K562 (cell line): Measurements from ENCODE around the gene MPND. TPM values are rescaled to one million over a fixed set of nuclear protein-coding genes. Genes with fewer than 3 reads are reported as not detected.
A peak's percentile ranks its signal among the peaks of the same experiment; 100 is the strongest.

Experiments
- ATAC-seq: fragments of 200-7000 bp; cut with Tn5 transposase; 3 replicates; pipeline ENCODE4 v1.9.1; 2020; ENCODE audit warnings: moderate library complexity
- BruUV-seq: library from RNA; stranded (reverse); fragments of 400-500 nt; replicated peaks from 2 replicates; lab custom pipeline; 2021; lab: Mats Ljungman, UMichigan
- CTCF ChIA-PET: fragments of 300-600 bp; formaldehyde crosslinking; extraction: SDS; loops from one replicate; lab custom pipeline; 2021; ENCODE audit warnings: low intra/inter-chr PET ratio; lab: Yijun Ruan, JAX
- POLR2A ChIA-PET: fragments of 300-600, 350-650 bp; sonication (Branson Sonifier 250); formaldehyde crosslinking; extraction: SDS; loops from one replicate; lab custom pipeline; 2021; ENCODE audit warnings: antibody characterized with exemption, inconsistent platforms; lab: Yijun Ruan, JAX
- DNase-seq, 4 experiments: peaks; one replicate each; pipeline versions ENCODE4 v3.0.0 to v3.0.0-alpha.2; 2011 to 2018; ENCODE audit warnings: low spot score in 3 of 4, mixed read lengths in 3 of 4; ENCODE audit errors: extremely low read depth in 1 of 4
- FAIRE-seq: peaks from 2 replicates; lab custom pipeline; 2011; peaks lifted over from hg19 to GRCh38; lab: Jason Lieb, UNC
- H2AFZ ChIP-seq: 2 replicates; pipeline ENCODE4 v1.6.0; 2011; ENCODE audit warnings: low read depth, low read length, control low read depth, inconsistent platforms
- H3K27ac ChIP-seq: fragments of 200-600 bp; 3 replicates; pipeline ENCODE4 v1.8.0; 2011; ENCODE audit warnings: low read depth, mild to moderate bottlenecking, control low read depth, inconsistent platforms, low read length, moderate library complexity, mixed read lengths; ENCODE audit errors: extremely low read depth
- H3K27me3 ChIP-seq, 2 experiments: fragments of 300-600 bp in 1 of 2; 2 replicates in 1 of 2; 3 replicates in 1 of 2; pipeline versions ENCODE4 v1.6.0 to v1.8.0; 2011; ENCODE audit warnings: inconsistent platforms in 2 of 2, low read length in 2 of 2, mild to moderate bottlenecking in 1 of 2, mixed read lengths in 1 of 2, moderate library complexity in 1 of 2; ENCODE audit not compliant: control insufficient read depth in 2 of 2, insufficient read depth in 2 of 2
- H3K36me3 ChIP-seq: fragments of 300-600 bp; 3 replicates; pipeline ENCODE4 v1.8.0; 2011; ENCODE audit warnings: mild to moderate bottlenecking, low read length, inconsistent platforms; ENCODE audit not compliant: control insufficient read depth, insufficient read depth
- H3K4me1 ChIP-seq, 2 experiments: fragments of 200-600 bp in 1 of 2; replicated peaks in 1 of 2; 2 replicates in 1 of 2; 3 replicates in 1 of 2; pipeline versions ENCODE4 v1.5.1 to v1.8.0; 2011; ENCODE audit warnings: inconsistent platforms in 2 of 2, low read length in 2 of 2, mild to moderate bottlenecking in 1 of 2, mixed read lengths in 1 of 2, moderate library complexity in 1 of 2; ENCODE audit not compliant: control insufficient read depth in 2 of 2, insufficient read depth in 2 of 2
- H3K4me2 ChIP-seq: 2 replicates; pipeline ENCODE4 v1.6.1; 2011; ENCODE audit warnings: low read length, control low read depth, inconsistent platforms, mixed read lengths; ENCODE audit not compliant: insufficient read depth
- H3K4me3 ChIP-seq: fragments of 200-600 bp; sonication (generic), shearing (Covaris generic); 2 replicates; pipeline ENCODE4 v1.5.1; 2016; ENCODE audit warnings: control low read depth, inconsistent platforms
- H3K79me2 ChIP-seq: fragments of 200-600 bp; 3 replicates; pipeline ENCODE4 v1.8.0; 2011; ENCODE audit warnings: low read length, inconsistent platforms; ENCODE audit not compliant: control insufficient read depth, insufficient read depth
- H3K9ac ChIP-seq, 2 experiments: 2 replicates each; pipeline versions ENCODE4 v1.6.0 to v1.6.1; 2011; ENCODE audit warnings: low read depth in 2 of 2, low read length in 2 of 2, control low read depth in 1 of 2, inconsistent platforms in 1 of 2, mild to moderate bottlenecking in 1 of 2, mixed read lengths in 1 of 2; ENCODE audit not compliant: insufficient read depth in 1 of 2
- H3K9me1 ChIP-seq: one replicate; pipeline ENCODE4 v1.6.0; 2011; ENCODE audit warnings: inconsistent platforms, mild to moderate bottlenecking, low read length, moderate library complexity; ENCODE audit not compliant: control insufficient read depth, insufficient read depth
- H3K9me3 ChIP-seq: replicated peaks from 2 replicates; pipeline ENCODE4 v1.5.1; 2011; ENCODE audit warnings: low read depth, low read length, inconsistent platforms; ENCODE audit not compliant: control insufficient read depth, insufficient read depth
- H4K20me1 ChIP-seq: replicated peaks from 2 replicates; pipeline ENCODE4 v1.6.1; 2011; ENCODE audit warnings: low read length, inconsistent platforms, mixed read lengths; ENCODE audit not compliant: control insufficient read depth, insufficient read depth
- CREB1 ChIP-seq, 2 experiments: sonication (generic) in 1 of 2; formaldehyde crosslinking in 1 of 2; IDR thresholded peaks; 2 replicates each; pipeline versions ENCODE4 v1.6.1 to v1.8.0; 2012 to 2022; ENCODE audit warnings: inconsistent platforms in 1 of 2, mild to moderate bottlenecking in 1 of 2, missing genetic modification reagents in 1 of 2, moderate library complexity in 1 of 2
- MYC ChIP-seq, 2 experiments: fragments of 250-450 bp in 1 of 2; sonication (Bioruptor Pico) in 1 of 2; IDR thresholded peaks; 2 replicates each; pipeline versions ENCODE4 v1.5.1 to v1.6.1; 2012 to 2021; ENCODE audit warnings: low read depth in 2 of 2, borderline replicate concordance in 1 of 2, improper control_type of control experiment in 1 of 2, low read length in 1 of 2, mild to moderate bottlenecking in 1 of 2, moderate library complexity in 1 of 2
- PHF8 ChIP-seq: fragments of 200-600 bp; sonication (generic); IDR thresholded peaks from 2 replicates; pipeline ENCODE4 v1.6.1; 2012; ENCODE audit warnings: mixed run types, mild to moderate bottlenecking, inconsistent platforms, low read length, moderate library complexity, borderline replicate concordance
- RCOR1 ChIP-seq, 2 experiments: IDR thresholded peaks; 2 replicates each; pipeline ENCODE4 v1.6.1; 2012; ENCODE audit warnings: low read depth in 2 of 2, low read length in 2 of 2, borderline replicate concordance in 1 of 2, improper control_type of control experiment in 1 of 2
- SIN3A ChIP-seq, 2 experiments: fragments of 150-350 bp in 1 of 2; IDR thresholded peaks; 2 replicates each; pipeline ENCODE4 v1.6.1; 2011 to 2016; ENCODE audit warnings: borderline replicate concordance in 2 of 2, low read depth in 2 of 2, low read length in 2 of 2, mild to moderate bottlenecking in 2 of 2, moderate library complexity in 2 of 2; ENCODE audit not compliant: control insufficient read depth in 1 of 2
- TAF15 ChIP-seq: fragments of 200-400 bp; formaldehyde crosslinking; IDR thresholded peaks from 2 replicates; pipeline ENCODE4 v1.6.1; 2017; ENCODE audit warnings: mild to moderate bottlenecking, low read depth, low read length, moderate library complexity
- TEAD1 ChIP-seq, 2 experiments: fragments of 450-650 bp in 1 of 2; sonication (generic) in 1 of 2; formaldehyde crosslinking; IDR thresholded peaks; 2 replicates each; pipeline versions ENCODE4 v1.4.0 to v1.8.0; 2020 to 2022; ENCODE audit warnings: mild to moderate bottlenecking in 2 of 2, missing genetic modification reagents in 1 of 2
- TRIM24 ChIP-seq, 2 experiments: fragments of 450-650 bp; IDR thresholded peaks; 2 replicates each; pipeline ENCODE4 v1.6.1; 2016
- ZKSCAN1 ChIP-seq: fragments of 150-350 bp; IDR thresholded peaks from 2 replicates; pipeline ENCODE4 v1.6.1; 2016; ENCODE audit warnings: low read depth, low read length
- ZNF592 ChIP-seq: fragments of 450-650 bp; IDR thresholded peaks from 2 replicates; pipeline ENCODE4 v1.6.1; 2017; ENCODE audit warnings: antibody characterized with exemption, mild to moderate bottlenecking
- WGBS: fragments of 100-300 bp; shearing (Covaris generic); methylation state at CpG from one replicate; pipeline ENCODE4 v1.1.6; 2016; ENCODE audit warnings: low coverage, mixed read lengths; ENCODE audit not compliant: insufficient coverage; ENCODE audit errors: missing lambda C conversion rate; 5-methylcytosine and 5-hydroxymethylcytosine counted together
- in situ Hi-C: fragments of 300-500 bp; cut with MboI; formaldehyde crosslinking; loops from 4 replicates; pipeline ENCODE4 v1.15.0; 2018; ENCODE audit warnings: inconsistent platforms, mixed read lengths
- intact Hi-C: fragments of 100-400 bp; cut with micrococcal nuclease; formaldehyde crosslinking; loops from 2 replicates; pipeline ENCODE4 v1.14.2; 2022
- polyA plus RNA-seq, 8 experiments: library from polyadenylated mRNA; depleted of rRNA in 4 of 8; stranded (reverse) in 5 of 8; unstranded in 3 of 8; fragments of >200 nt; fragmentation: Nextera tagmentation in 2 of 8; fragmentation: Illumina TruSeq in 1 of 8; extraction: Ambion mirVana in 2 of 8; extraction: Trizol in 1 of 8; gene quantifications; 2 replicates each; pipeline versions ENCODE4 v1.2.1 to v1.2.3, GENCODE V29; 2011 to 2014; ENCODE audit warnings: inconsistent platforms in 1 of 8, missing spikeins in 1 of 8
- total RNA-seq, 7 experiments: library from RNA; depleted of rRNA in 6 of 7; stranded (reverse); fragments of >200 nt in 6 of 7; fragmentation: Illumina TruSeq in 2 of 7; extraction: Trizol in 2 of 7; gene quantifications; 2 replicates each; pipeline versions ENCODE4 v1.2.1 to v1.2.3, GENCODE V29; 2011 to 2021; ENCODE audit warnings: low replicate concordance in 1 of 7
- TF ChIP-seq, protein P1 (sequence below): fragments of 250-450 bp; sonication (Bioruptor Pico); IDR thresholded peaks from 2 replicates; pipeline ENCODE4 v1.8.0; 2022; ENCODE audit warnings: inconsistent platforms

MPND gene
- total and polyA plus RNA-seq, 9 of the 15 experiments (the other 6 are each of a cell fraction or from before 2014, with no cell fraction given): 0.25 to 14.0 (median 3.9) TPM

GRCh38 chr19:4310247-4311121, 32.9 kb upstream of the MPND start:
- H3K9me1 ChIP-seq: no peaks in the 10 kb centered on the region
- intact Hi-C loops: no loop called here
- no TSS peak for BruUV-seq
- H4K20me1 ChIP-seq: no peaks in the 10 kb centered on the region
- peaks cover 0 to 3% of the 10 kb centered on the region in 2 experiments; a peak in 1 of 5 replicates for H3K27me3 ChIP-seq
- DNase-seq: peak; percentile 90 to 97 (median 96)
- H3K36me3 ChIP-seq: no peaks in the 10 kb centered on the region
- ATAC-seq: peak; percentile 96
- H3K4me2 ChIP-seq: peak overlapping the region; percentile 82
- peak; percentile 99 for FAIRE-seq
- H3K27ac ChIP-seq: peak overlapping the region; percentile 70
- H3K4me3 ChIP-seq: peak overlapping the region; percentile 20; the same call in 1 of the 2 replicates
- peak overlapping the region; percentile 36 to 74; a peak in 3 of 4 replicates for H3K9ac ChIP-seq
- no peaks in the 10 kb centered on the region for H3K79me2 ChIP-seq
- H3K9me3 ChIP-seq: no peaks in the 10 kb centered on the region
- ChIA-PET CTCF (no interaction called here), POLR2A (no interaction called here)
- in situ Hi-C loops: no loop called here
- WGBS: 3% methylated on average over 22 of the region's 22 CpGs
- peak overlapping the region; percentile 98 for H2AFZ ChIP-seq
- peaks cover 4 to 25% of the 10 kb centered on the region in 2 experiments for H3K4me1 ChIP-seq
- 0 out of 4 replicates have a peak, but pooled peaks of 1 of the 2 experiments have one; percentile 25 for TF ChIP-seq SIN3A (IDR thresholded peaks at IDR 0.05; ENCODE audit: borderline replicate concordance in 2 of 2, control insufficient read depth in 1 of 2, low read depth in 2 of 2, low read length in 2 of 2)
- TF ChIP-seq MYC (IDR thresholded peaks at IDR 0.05; ENCODE audit: low read depth, low read length): peak; percentile 56; the same call in 1 of the 2 replicates
- TF ChIP-seq MYC (CRISPR knock-in tag; IDR thresholded peaks at IDR 0.05; ENCODE audit: borderline replicate concordance, low read depth): no peak
- TF ChIP-seq, protein P1, sequence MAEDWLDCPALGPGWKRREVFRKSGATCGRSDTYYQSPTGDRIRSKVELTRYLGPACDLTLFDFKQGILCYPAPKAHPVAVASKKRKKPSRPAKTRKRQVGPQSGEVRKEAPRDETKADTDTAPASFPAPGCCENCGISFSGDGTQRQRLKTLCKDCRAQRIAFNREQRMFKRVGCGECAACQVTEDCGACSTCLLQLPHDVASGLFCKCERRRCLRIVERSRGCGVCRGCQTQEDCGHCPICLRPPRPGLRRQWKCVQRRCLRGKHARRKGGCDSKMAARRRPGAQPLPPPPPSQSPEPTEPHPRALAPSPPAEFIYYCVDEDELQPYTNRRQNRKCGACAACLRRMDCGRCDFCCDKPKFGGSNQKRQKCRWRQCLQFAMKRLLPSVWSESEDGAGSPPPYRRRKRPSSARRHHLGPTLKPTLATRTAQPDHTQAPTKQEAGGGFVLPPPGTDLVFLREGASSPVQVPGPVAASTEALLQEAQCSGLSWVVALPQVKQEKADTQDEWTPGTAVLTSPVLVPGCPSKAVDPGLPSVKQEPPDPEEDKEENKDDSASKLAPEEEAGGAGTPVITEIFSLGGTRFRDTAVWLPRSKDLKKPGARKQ (CRISPR knock-in tag): no peak
- TF ChIP-seq PHF8: peak; percentile 82; the same call in 1 of the 2 replicates
- no peak; the same call in 1 of the 2 replicates for TF ChIP-seq ZKSCAN1
- TF ChIP-seq TRIM24 (IDR thresholded peaks at IDR 0.05): 0 out of 4 replicates have a peak, but pooled peaks of 1 of the 2 experiments have one; percentile 20
- no peak for TF ChIP-seq CREB1 (IDR thresholded peaks at IDR 0.05)
- 0 out of 2 replicates have a peak, but pooled peaks have one; percentile 19 for TF ChIP-seq CREB1 (CRISPR knock-in tag; IDR thresholded peaks at IDR 0.05)
- peak in 1 of 2 experiments; percentile 86; a peak in 1 of 4 replicates for TF ChIP-seq TEAD1 (CRISPR knock-in tag; IDR thresholded peaks at IDR 0.05)
- no peak for TF ChIP-seq TAF15
- TF ChIP-seq RCOR1 (IDR thresholded peaks at IDR 0.05; ENCODE audit: borderline replicate concordance in 1 of 2, low read depth in 2 of 2, low read length in 2 of 2): 0 out of 4 replicates have a peak, but pooled peaks of 1 of the 2 experiments have one; percentile 15
- TF ChIP-seq ZNF592: no peak; the same call in 1 of the 2 replicates
